Measurements from ENCODE around the gene KSR2. TPM values are rescaled to one million over a fixed set of nuclear protein-coding genes. Genes with fewer than 3 reads are reported as not detected.

KSR2 gene
- total RNA-seq, 1 experiment from 2014 or later: not detected

DNA sequence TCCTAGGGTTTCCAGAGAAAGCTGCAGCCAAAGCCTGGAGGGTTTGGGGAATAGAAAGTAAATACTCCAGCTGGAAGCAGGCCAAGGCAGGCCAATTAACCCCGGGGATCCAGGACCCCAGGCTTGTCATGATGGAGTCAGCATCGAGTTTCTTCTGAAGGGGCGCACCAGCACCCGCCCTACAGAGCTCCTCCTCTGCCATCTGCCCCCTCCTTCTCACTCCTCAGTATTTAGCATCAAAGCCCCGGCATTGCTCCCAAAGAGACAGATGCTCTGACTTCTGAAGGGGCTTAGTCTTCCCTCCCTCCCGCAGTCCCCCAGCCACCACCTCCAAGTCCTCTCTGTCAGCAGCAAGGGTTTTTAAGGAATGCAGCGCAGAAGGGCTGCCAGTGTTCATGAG lies 322.3 kb downstream of the KSR2 start:
- Histone ChIP-seq H3K4me3 (ENCODE audit: low read depth, low read length, poor library complexity, severe bottlenecking) (no peak overlapping the region), H3K9me3 (ENCODE audit: low read depth, low read length, poor library complexity, severe bottlenecking) (no peaks in the 10 kb centered on the region), H3K36me3 (ENCODE audit: insufficient read depth, low read length, poor library complexity, severe bottlenecking) (no peaks in the 10 kb centered on the region), H3K4me1 (ENCODE audit: insufficient read depth, low read length, poor library complexity, severe bottlenecking) (no peaks in the 10 kb centered on the region), H3K27me3 (replicated peaks; ENCODE audit: insufficient read depth, low read depth, low read length, poor library complexity) (peaks cover 37% of the 10 kb centered on the region), H3K27ac (ENCODE audit: low read depth, low read length, poor library complexity, severe bottlenecking) (no peak overlapping the region)
- POLR2A ChIA-PET (ENCODE audit: low non-redundant PET): no interaction called here
- no TSS peak for BruUV-seq (replicated peaks)
- CTCF ChIA-PET: no interaction called here
- DNase-seq (ENCODE audit: low spot score): no peak
- intact Hi-C loops (cut with micrococcal nuclease; ENCODE audit: unreplicated experiment): no loop called here
- TF ChIP-seq EZH2 (IDR thresholded peaks at IDR 0.05; ENCODE audit: borderline replicate concordance, low read depth, low read length, poor library complexity, severe bottlenecking): no peak
- TF ChIP-seq, protein P1, sequence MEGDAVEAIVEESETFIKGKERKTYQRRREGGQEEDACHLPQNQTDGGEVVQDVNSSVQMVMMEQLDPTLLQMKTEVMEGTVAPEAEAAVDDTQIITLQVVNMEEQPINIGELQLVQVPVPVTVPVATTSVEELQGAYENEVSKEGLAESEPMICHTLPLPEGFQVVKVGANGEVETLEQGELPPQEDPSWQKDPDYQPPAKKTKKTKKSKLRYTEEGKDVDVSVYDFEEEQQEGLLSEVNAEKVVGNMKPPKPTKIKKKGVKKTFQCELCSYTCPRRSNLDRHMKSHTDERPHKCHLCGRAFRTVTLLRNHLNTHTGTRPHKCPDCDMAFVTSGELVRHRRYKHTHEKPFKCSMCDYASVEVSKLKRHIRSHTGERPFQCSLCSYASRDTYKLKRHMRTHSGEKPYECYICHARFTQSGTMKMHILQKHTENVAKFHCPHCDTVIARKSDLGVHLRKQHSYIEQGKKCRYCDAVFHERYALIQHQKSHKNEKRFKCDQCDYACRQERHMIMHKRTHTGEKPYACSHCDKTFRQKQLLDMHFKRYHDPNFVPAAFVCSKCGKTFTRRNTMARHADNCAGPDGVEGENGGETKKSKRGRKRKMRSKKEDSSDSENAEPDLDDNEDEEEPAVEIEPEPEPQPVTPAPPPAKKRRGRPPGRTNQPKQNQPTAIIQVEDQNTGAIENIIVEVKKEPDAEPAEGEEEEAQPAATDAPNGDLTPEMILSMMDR (conservative IDR thresholded peaks at IDR 0.05; ENCODE audit: low read depth, low read length): no peak

DNA sequence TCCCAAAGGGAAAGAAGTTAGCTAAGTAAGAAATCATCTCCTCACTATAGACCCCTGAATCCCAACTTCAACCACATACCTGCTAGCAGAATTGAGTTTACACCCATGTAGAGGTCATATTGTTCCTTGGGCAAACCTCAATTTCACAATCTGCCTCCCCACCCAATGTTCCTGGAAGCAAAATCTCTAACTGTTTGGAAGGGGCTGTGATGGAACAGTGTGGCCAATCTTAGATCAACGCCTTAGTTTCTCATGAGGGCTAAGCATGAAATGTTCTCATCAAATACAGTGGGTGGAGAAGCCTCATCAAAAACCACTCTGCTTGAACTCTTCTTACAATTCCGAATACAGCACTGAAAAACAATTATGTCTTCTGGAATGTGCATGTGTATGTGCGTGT lies 323.3 kb downstream of the KSR2 start:
- no peak overlapping the region for H3K27ac ChIP-seq (ENCODE audit: low read depth, low read length, poor library complexity, severe bottlenecking)
- no peaks in the 10 kb centered on the region for H3K4me1 ChIP-seq (ENCODE audit: insufficient read depth, low read length, poor library complexity, severe bottlenecking)
- CTCF ChIA-PET: no interaction called here
- POLR2A ChIA-PET (ENCODE audit: low non-redundant PET): no interaction called here
- no peak for DNase-seq (ENCODE audit: low spot score)
- TF ChIP-seq, protein P1 (conservative IDR thresholded peaks at IDR 0.05; ENCODE audit: low read depth, low read length): no peak
- TF ChIP-seq EZH2 (IDR thresholded peaks at IDR 0.05; ENCODE audit: borderline replicate concordance, low read depth, low read length, poor library complexity, severe bottlenecking): no peak
- no peak overlapping the region for H3K4me3 ChIP-seq (ENCODE audit: low read depth, low read length, poor library complexity, severe bottlenecking)
- BruUV-seq (replicated peaks): no TSS peak
- H3K9me3 ChIP-seq (ENCODE audit: low read depth, low read length, poor library complexity, severe bottlenecking): no peaks in the 10 kb centered on the region
- intact Hi-C loops (cut with micrococcal nuclease; ENCODE audit: unreplicated experiment): no loop called here
- peaks cover 37% of the 10 kb centered on the region for H3K27me3 ChIP-seq (replicated peaks; ENCODE audit: insufficient read depth, low read depth, low read length, poor library complexity)
- no peaks in the 10 kb centered on the region for H3K36me3 ChIP-seq (ENCODE audit: insufficient read depth, low read length, poor library complexity, severe bottlenecking)

DNA sequence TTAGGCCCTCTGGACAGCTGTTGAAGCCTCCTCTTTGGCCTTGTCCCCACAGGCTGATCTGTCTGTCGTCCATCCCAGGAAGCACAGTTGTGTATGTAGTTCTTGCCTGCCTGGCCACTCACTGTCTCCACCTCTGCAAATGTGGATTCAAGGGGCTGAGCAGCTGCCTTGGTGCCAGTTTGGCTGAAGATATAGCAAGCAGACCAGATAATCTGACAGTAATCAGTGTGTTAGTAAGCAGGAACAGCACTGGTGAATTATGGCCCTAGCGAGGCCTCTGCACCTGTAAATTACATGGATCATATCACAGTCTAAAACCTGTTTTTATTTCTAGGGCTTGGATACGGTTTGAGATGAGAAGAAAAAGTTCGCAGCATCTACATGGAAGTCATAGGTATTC lies 324.8 kb downstream of the KSR2 start:
- intact Hi-C loops (cut with micrococcal nuclease; ENCODE audit: unreplicated experiment): no loop called here
- Histone ChIP-seq H3K9me3 (ENCODE audit: low read depth, low read length, poor library complexity, severe bottlenecking) (no peaks in the 10 kb centered on the region), H3K27me3 (replicated peaks; ENCODE audit: insufficient read depth, low read depth, low read length, poor library complexity) (peaks cover 37% of the 10 kb centered on the region), H3K27ac (ENCODE audit: low read depth, low read length, poor library complexity, severe bottlenecking) (no peak overlapping the region), H3K4me3 (ENCODE audit: low read depth, low read length, poor library complexity, severe bottlenecking) (no peak overlapping the region), H3K36me3 (ENCODE audit: insufficient read depth, low read length, poor library complexity, severe bottlenecking) (no peaks in the 10 kb centered on the region), H3K4me1 (ENCODE audit: insufficient read depth, low read length, poor library complexity, severe bottlenecking) (no peaks in the 10 kb centered on the region)
- BruUV-seq (replicated peaks): no TSS peak
- CTCF ChIA-PET: no interaction called here
- POLR2A ChIA-PET (ENCODE audit: low non-redundant PET): no interaction called here
- DNase-seq (ENCODE audit: low spot score): no peak
- TF ChIP-seq, protein P1 (conservative IDR thresholded peaks at IDR 0.05; ENCODE audit: low read depth, low read length): no peak
- TF ChIP-seq EZH2 (IDR thresholded peaks at IDR 0.05; ENCODE audit: borderline replicate concordance, low read depth, low read length, poor library complexity, severe bottlenecking): no peak

Measured in A673 (cell line).